Measurements from ENCODE around the gene MBOAT2.
A peak's percentile ranks its signal among the peaks of the same experiment; 100 is the strongest.

The MBOAT2 gene

DNA sequence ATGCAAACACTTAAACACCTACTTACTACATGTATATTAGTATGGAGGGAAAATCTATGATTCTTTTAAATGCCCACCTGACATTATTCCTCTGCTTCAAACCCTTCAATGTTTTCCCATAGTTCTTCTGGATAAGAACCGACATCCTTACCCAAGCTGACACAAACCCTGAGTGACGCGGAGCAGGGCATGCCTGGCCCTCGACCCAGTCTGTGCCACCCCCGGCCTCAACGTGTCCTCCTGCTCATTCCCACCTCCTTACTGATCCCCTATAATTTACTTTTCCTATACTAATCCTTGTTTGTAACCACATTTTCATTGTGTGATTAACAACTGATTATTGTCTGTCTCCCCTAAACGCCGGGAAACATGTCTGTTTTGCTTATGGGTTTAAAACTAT lies 183.5 kb downstream of the MBOAT2 start:
- DNase-seq (ENCODE audit: low spot score): no peak
- in situ Hi-C loops (cut with MboI; ENCODE audit: low pct_unique_long_range_greater_than_20kb, low sequenced_read_pairs, unreplicated experiment): no loop called here
- TF ChIP-seq, protein P1, sequence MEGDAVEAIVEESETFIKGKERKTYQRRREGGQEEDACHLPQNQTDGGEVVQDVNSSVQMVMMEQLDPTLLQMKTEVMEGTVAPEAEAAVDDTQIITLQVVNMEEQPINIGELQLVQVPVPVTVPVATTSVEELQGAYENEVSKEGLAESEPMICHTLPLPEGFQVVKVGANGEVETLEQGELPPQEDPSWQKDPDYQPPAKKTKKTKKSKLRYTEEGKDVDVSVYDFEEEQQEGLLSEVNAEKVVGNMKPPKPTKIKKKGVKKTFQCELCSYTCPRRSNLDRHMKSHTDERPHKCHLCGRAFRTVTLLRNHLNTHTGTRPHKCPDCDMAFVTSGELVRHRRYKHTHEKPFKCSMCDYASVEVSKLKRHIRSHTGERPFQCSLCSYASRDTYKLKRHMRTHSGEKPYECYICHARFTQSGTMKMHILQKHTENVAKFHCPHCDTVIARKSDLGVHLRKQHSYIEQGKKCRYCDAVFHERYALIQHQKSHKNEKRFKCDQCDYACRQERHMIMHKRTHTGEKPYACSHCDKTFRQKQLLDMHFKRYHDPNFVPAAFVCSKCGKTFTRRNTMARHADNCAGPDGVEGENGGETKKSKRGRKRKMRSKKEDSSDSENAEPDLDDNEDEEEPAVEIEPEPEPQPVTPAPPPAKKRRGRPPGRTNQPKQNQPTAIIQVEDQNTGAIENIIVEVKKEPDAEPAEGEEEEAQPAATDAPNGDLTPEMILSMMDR (IDR thresholded peaks at IDR 0.05; ENCODE audit: extremely low read depth, insufficient read depth, missing control alignments): no peak

DNA sequence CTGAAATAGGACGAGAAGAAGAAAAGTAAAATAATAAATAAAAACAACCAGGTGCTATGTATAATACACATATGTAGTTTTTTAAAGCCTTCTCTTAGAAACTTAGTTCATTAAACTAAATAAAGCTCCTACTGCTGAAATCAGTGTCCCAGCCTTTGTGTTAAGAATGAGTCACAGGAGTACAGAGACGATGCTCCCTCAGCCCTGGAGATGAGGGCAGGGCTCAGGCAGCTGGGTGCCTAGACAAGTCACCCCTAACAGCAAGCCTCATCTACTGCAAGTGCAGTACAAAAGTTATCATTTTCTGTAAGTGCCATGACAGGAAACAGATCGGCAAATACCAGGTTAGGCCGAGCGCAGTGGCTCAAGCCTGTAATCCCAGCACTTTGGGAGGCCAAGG lies 184.3 kb downstream of the MBOAT2 start:
- TF ChIP-seq, protein P1 (IDR thresholded peaks at IDR 0.05; ENCODE audit: extremely low read depth, insufficient read depth, missing control alignments): no peak
- in situ Hi-C loops (cut with MboI; ENCODE audit: low pct_unique_long_range_greater_than_20kb, low sequenced_read_pairs, unreplicated experiment): no loop called here
- no peak for DNase-seq (ENCODE audit: low spot score)

DNA sequence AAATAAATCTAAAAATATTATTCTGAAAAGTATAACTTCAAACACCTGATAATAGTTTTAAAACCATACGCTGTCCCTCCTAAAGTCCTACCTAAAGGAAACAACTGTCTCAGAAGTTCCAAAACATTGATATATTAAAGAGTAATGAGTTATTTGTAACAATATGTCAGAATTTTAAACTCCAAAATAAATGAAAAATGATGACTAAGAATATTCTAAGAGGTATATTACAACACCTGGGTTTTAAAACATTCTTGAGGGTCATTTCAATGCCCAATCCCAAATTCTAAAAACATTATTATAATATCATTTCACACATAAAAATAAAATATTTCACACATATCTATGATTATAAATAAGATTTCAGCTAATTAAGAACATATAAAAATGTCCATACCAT lies 186.3 kb downstream of the MBOAT2 start:
- TF ChIP-seq, protein P1 (IDR thresholded peaks at IDR 0.05; ENCODE audit: extremely low read depth, insufficient read depth, missing control alignments): no peak
- in situ Hi-C loops (cut with MboI; ENCODE audit: low pct_unique_long_range_greater_than_20kb, low sequenced_read_pairs, unreplicated experiment): no loop called here
- no peak for DNase-seq (ENCODE audit: low spot score)

DNA sequence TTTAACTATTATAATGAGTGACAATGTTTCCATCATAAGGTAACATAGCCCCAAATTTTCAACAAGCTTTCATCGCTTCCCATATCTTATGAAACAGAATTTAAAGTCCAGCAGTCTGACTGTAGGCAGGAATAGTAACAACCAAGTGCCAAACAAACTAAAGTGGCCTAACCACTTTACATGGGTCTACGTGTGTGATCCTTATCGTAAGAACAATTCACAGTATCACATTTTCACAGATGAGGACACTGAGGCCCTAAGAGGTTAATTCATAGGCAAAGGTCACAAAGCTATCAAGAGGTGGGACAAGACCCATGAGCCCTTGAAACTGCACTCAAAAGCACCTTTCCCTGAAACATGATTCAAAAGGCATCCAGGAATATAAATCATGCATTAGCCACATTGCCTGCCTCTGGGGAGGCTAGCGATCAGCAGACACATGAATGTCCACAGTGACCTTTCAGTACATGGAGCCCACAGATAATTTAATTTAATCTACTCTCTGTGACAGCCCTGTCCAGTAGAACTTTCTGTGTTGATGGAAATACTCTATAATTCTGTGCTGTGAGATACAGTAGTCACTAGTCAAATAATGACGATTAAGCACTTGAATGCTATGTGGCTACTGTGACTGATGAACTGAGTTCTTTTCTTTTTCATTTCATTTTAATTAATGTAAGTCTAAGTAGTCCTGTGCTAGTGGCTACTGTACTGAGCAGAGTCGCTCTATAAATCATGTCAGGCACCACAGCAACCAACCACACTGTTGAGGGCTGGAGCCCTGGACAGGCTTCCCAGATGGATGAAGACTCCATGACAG lies 196.4 kb downstream of the MBOAT2 start:
- in situ Hi-C loops (cut with MboI; ENCODE audit: low pct_unique_long_range_greater_than_20kb, low sequenced_read_pairs, unreplicated experiment): no loop called here
- TF ChIP-seq, protein P1 (IDR thresholded peaks at IDR 0.05; ENCODE audit: extremely low read depth, insufficient read depth, missing control alignments): no peak
- no peak for DNase-seq (ENCODE audit: low spot score)

DNA sequence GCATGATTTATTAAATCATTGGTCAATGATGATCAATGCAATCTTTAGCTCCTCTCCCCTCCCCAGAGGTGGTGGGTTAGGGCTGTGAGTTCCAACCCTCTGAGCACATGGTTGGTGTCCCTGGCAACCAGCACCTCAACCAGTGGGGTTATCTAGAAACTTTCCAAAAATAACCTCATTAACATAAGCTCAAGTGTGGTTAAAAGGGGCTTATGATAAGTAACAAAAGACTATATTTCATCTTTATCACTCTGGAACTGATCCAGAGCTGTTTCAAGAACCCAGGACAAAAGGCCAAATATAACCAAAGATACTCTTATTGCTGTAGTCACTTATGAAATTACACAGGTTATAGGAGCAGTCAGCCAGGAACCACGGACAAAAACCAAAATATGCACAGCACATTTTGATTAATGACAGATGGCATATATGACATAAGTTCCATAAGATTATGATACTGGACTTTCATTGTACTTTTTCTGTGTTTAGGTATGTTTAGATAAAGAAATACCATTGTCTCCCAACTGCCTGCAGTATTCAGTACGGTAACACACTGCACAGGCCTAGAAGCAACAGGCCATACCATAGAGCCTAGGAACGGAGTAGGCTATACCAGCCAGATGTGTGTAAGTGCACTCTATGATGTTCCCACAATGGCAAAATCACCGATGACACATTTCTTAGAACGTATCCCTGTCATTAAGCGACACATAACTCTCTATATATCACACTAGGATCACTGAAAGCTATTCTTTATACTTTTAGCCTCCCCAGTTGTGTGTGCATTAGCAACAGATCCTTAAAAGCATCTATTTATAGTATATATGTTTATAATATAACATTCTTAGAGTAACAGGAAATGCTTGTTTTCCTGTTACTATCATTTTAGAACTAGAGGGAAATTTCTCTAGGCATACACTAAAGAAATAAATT lies 197.9 kb downstream of the MBOAT2 start:
- DNase-seq (ENCODE audit: low spot score): no peak
- TF ChIP-seq, protein P1 (IDR thresholded peaks at IDR 0.05; ENCODE audit: extremely low read depth, insufficient read depth, missing control alignments): no peak
- in situ Hi-C loops (cut with MboI; ENCODE audit: low pct_unique_long_range_greater_than_20kb, low sequenced_read_pairs, unreplicated experiment): no loop called here

DNA sequence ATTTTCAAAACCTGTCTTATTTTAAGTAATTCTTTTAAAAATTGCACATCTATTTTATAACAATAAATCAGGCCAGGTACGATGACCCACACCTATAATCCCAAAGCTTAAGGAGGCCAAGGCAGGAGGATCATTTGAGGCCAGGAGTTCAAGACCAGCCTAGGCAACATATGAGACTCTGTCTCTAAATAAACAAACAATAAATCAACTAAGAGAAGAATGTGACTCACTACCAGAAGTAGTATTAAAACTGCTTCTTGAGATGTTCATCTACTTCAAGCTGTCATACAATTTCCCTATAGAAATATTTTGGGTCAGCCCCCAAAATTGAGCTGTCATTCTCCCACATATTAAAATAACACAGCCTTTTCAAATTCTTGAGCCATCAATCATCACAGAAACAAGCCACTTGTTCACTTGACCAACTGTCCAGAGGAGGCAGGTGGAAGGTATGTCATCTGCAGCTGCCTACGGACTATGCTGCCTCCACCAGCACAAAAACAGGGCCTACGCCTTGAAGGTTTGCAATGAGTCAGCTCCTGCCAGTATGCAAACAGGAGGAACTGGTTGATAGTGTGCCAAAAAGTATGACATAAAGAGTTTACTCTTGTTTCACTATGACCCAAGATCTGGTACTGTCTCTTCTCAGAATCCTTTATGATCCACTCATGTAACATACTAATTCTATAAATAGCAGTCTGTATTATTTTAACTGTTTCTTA lies 199.7 kb downstream of the MBOAT2 start:
- peak; percentile 68 for DNase-seq (ENCODE audit: low spot score)
- TF ChIP-seq, protein P1 (IDR thresholded peaks at IDR 0.05; ENCODE audit: extremely low read depth, insufficient read depth, missing control alignments): peak; percentile 37
- in situ Hi-C loops (cut with MboI; ENCODE audit: low pct_unique_long_range_greater_than_20kb, low sequenced_read_pairs, unreplicated experiment): no loop called here
